ENCODE results near the gene PCBP3. TPM values are rescaled to one million over a fixed set of nuclear protein-coding genes. Genes with fewer than 3 reads are reported as not detected.

The PCBP3 gene
- total and polyA plus RNA-seq, 2 donors, result 4.3 to 4.6 TPM

GRCh38 chr21:45740088-45740440, 96.5 kb downstream of the PCBP3 start:
- WGBS, result 74% methylated on average over 9 of the region's 9 CpGs
- no peak for DNase-seq (ENCODE audit: extremely low spot score)
- no peaks in the 10 kb centered on the region for H3K36me3 ChIP-seq (ENCODE audit: insufficient read depth)
- H3K4me3 ChIP-seq (ENCODE audit: low read depth, low read length), result no peak overlapping the region
- no peak overlapping the region for H3K27ac ChIP-seq (ENCODE audit: low read depth)
- no peaks in the 10 kb centered on the region for H3K4me1 ChIP-seq (ENCODE audit: insufficient read depth)

GRCh38 chr21:45740491-45741357, 97.2 kb downstream of the PCBP3 start:
- WGBS, result 55% methylated on average over 14 of the region's 14 CpGs
- DNase-seq (ENCODE audit: extremely low spot score), result no peak
- H3K4me3 ChIP-seq (ENCODE audit: low read depth, low read length), result no peak overlapping the region
- no peak overlapping the region for H3K27ac ChIP-seq (ENCODE audit: low read depth)
- no peaks in the 10 kb centered on the region for H3K4me1 ChIP-seq (ENCODE audit: insufficient read depth)
- no peaks in the 10 kb centered on the region for H3K36me3 ChIP-seq (ENCODE audit: insufficient read depth)

- Histone ChIP-seq H3K36me3 (ENCODE audit: insufficient read depth) (no peaks in the 10 kb centered on the region), H3K4me3 (ENCODE audit: low read depth, low read length) (no peak overlapping the region), H3K27ac (ENCODE audit: low read depth) (no peak overlapping the region), H3K4me1 (ENCODE audit: insufficient read depth) (no peaks in the 10 kb centered on the region)
- WGBS, result 58% methylated on average over 6 of the region's 6 CpGs
- no peak for DNase-seq (ENCODE audit: extremely low spot score)
Observed at GRCh38 chr21:45741691-45742090, 98.2 kb downstream of the PCBP3 start.

GRCh38 chr21:45742247-45742646, 98.7 kb downstream of the PCBP3 start:
- H3K4me1 ChIP-seq (ENCODE audit: insufficient read depth), result no peaks in the 10 kb centered on the region
- no peak for DNase-seq (ENCODE audit: extremely low spot score)
- 70% methylated on average over 7 of the region's 7 CpGs for WGBS

GRCh38 chr21:45745256-45745655, 101.7 kb downstream of the PCBP3 start:
- Histone ChIP-seq H3K36me3 (ENCODE audit: insufficient read depth) (no peaks in the 10 kb centered on the region), H3K4me3 (ENCODE audit: low read depth, low read length) (no peak overlapping the region), H3K27ac (ENCODE audit: low read depth) (no peak overlapping the region), H3K4me1 (ENCODE audit: insufficient read depth) (no peaks in the 10 kb centered on the region)
- WGBS, result 68% methylated on average over 7 of the region's 7 CpGs
- DNase-seq (ENCODE audit: extremely low spot score), result no peak

More at GRCh38 chr21:45742247-45742646, 98.7 kb downstream of the PCBP3 start:
- H3K27ac ChIP-seq (ENCODE audit: low read depth), result no peak overlapping the region
- H3K36me3 ChIP-seq (ENCODE audit: insufficient read depth), result no peaks in the 10 kb centered on the region
- no peak overlapping the region for H3K4me3 ChIP-seq (ENCODE audit: low read depth, low read length)

- Histone ChIP-seq H3K4me3 (ENCODE audit: low read depth, low read length) (no peak overlapping the region), H3K4me1 (ENCODE audit: insufficient read depth) (no peaks in the 10 kb centered on the region), H3K36me3 (ENCODE audit: insufficient read depth) (no peaks in the 10 kb centered on the region), H3K27ac (ENCODE audit: low read depth) (no peak overlapping the region)
- WGBS, result 85% methylated on average over 14 of the region's 14 CpGs
- no peak for DNase-seq (ENCODE audit: extremely low spot score)
Observed at GRCh38 chr21:45747233-45747766, 103.8 kb downstream of the PCBP3 start.

GRCh38 chr21:45747802-45748445, 104.4 kb downstream of the PCBP3 start:
- H3K27ac ChIP-seq (ENCODE audit: low read depth), result no peak overlapping the region

GRCh38 chr21:45748593-45748992, 105.1 kb downstream of the PCBP3 start:
- Histone ChIP-seq H3K4me1 (ENCODE audit: insufficient read depth) (no peaks in the 10 kb centered on the region), H3K4me3 (ENCODE audit: low read depth, low read length) (no peak overlapping the region), H3K27ac (ENCODE audit: low read depth) (no peak overlapping the region), H3K36me3 (ENCODE audit: insufficient read depth) (no peaks in the 10 kb centered on the region)
- DNase-seq (ENCODE audit: extremely low spot score), result no peak
- WGBS, result 81% methylated on average over 7 of the region's 7 CpGs

More at GRCh38 chr21:45747802-45748445, 104.4 kb downstream of the PCBP3 start:
- 50% methylated on average over 18 of the region's 18 CpGs for WGBS
- H3K36me3 ChIP-seq (ENCODE audit: insufficient read depth), result no peaks in the 10 kb centered on the region
- H3K4me1 ChIP-seq (ENCODE audit: insufficient read depth), result no peaks in the 10 kb centered on the region
- no peak for DNase-seq (ENCODE audit: extremely low spot score)
- no peak overlapping the region for H3K4me3 ChIP-seq (ENCODE audit: low read depth, low read length)

GRCh38 chr21:45749974-45750373, 106.4 kb downstream of the PCBP3 start:
- 82% methylated on average over 15 of the region's 15 CpGs for WGBS
- Histone ChIP-seq H3K27ac (ENCODE audit: low read depth) (no peak overlapping the region), H3K4me1 (ENCODE audit: insufficient read depth) (no peaks in the 10 kb centered on the region), H3K36me3 (ENCODE audit: insufficient read depth) (no peaks in the 10 kb centered on the region), H3K4me3 (ENCODE audit: low read depth, low read length) (no peak overlapping the region)
- DNase-seq (ENCODE audit: extremely low spot score), result no peak

- Histone ChIP-seq H3K27ac (ENCODE audit: low read depth) (no peak overlapping the region), H3K4me3 (ENCODE audit: low read depth, low read length) (no peak overlapping the region), H3K36me3 (ENCODE audit: insufficient read depth) (no peaks in the 10 kb centered on the region), H3K4me1 (ENCODE audit: insufficient read depth) (no peaks in the 10 kb centered on the region)
- 59% methylated on average over 5 of the region's 5 CpGs for WGBS
- no peak for DNase-seq (ENCODE audit: extremely low spot score)
Observed at GRCh38 chr21:45750936-45751335, 107.4 kb downstream of the PCBP3 start.

- no peak overlapping the region for H3K4me3 ChIP-seq (ENCODE audit: low read depth, low read length)
- H3K27ac ChIP-seq (ENCODE audit: low read depth), result no peak overlapping the region
- no peaks in the 10 kb centered on the region for H3K4me1 ChIP-seq (ENCODE audit: insufficient read depth)
- H3K36me3 ChIP-seq (ENCODE audit: insufficient read depth), result no peaks in the 10 kb centered on the region
- no peak for DNase-seq (ENCODE audit: extremely low spot score)
- WGBS, result 86% methylated on average over 1 of the region's 1 CpG
Observed at GRCh38 chr21:45753445-45753844, 109.9 kb downstream of the PCBP3 start.

- no peak for DNase-seq (ENCODE audit: extremely low spot score)
- Histone ChIP-seq H3K36me3 (ENCODE audit: insufficient read depth) (no peaks in the 10 kb centered on the region), H3K4me3 (ENCODE audit: low read depth, low read length) (no peak overlapping the region), H3K4me1 (ENCODE audit: insufficient read depth) (no peaks in the 10 kb centered on the region), H3K27ac (ENCODE audit: low read depth) (no peak overlapping the region)
- WGBS, result 66% methylated on average over 1 of the region's 1 CpG
Observed at GRCh38 chr21:45756029-45756428, 112.5 kb downstream of the PCBP3 start.

- no peak overlapping the region for H3K4me3 ChIP-seq (ENCODE audit: low read depth, low read length)
- WGBS, result 85% methylated on average over 2 of the region's 2 CpGs
Observed at GRCh38 chr21:45756669-45757068, 113.1 kb downstream of the PCBP3 start.

GRCh38 chr21:45761704-45762103, 118.2 kb downstream of the PCBP3 start:
- Histone ChIP-seq H3K27ac (ENCODE audit: low read depth) (no peak overlapping the region), H3K36me3 (ENCODE audit: insufficient read depth) (no peaks in the 10 kb centered on the region), H3K4me3 (ENCODE audit: low read depth, low read length) (no peak overlapping the region), H3K4me1 (ENCODE audit: insufficient read depth) (no peaks in the 10 kb centered on the region)
- WGBS, result 87% methylated on average over 11 of the region's 11 CpGs
- no peak for DNase-seq (ENCODE audit: extremely low spot score)

More at GRCh38 chr21:45756669-45757068, 113.1 kb downstream of the PCBP3 start:
- DNase-seq (ENCODE audit: extremely low spot score), result no peak
- H3K36me3 ChIP-seq (ENCODE audit: insufficient read depth), result no peaks in the 10 kb centered on the region
- H3K4me1 ChIP-seq (ENCODE audit: insufficient read depth), result no peaks in the 10 kb centered on the region
- no peak overlapping the region for H3K27ac ChIP-seq (ENCODE audit: low read depth)
